ENCODE results near the gene PUSL1.

Gene PUSL1

GRCh38 chr1:1280782-1281481 lies 27.5 kb upstream of the PUSL1 start:
- no peak for DNase-seq

- DNase-seq, result no peak
Observed at GRCh38 chr1:1281533-1282321, 26.7 kb upstream of the PUSL1 start.

- no peak for DNase-seq
Observed at GRCh38 chr1:1282998-1283397, 25.4 kb upstream of the PUSL1 start.

- DNase-seq, result no peak
Observed at GRCh38 chr1:1283821-1284220, 24.6 kb upstream of the PUSL1 start.

GRCh38 chr1:1284221-1285101 lies 23.9 kb upstream of the PUSL1 start:
- no peak for DNase-seq

- DNase-seq, result no peak
Observed at GRCh38 chr1:1285102-1285571, 23.3 kb upstream of the PUSL1 start.

- DNase-seq, result no peak
Observed at GRCh38 chr1:1285611-1286311, 22.6 kb upstream of the PUSL1 start.

- no peak for DNase-seq
Observed at GRCh38 chr1:1286313-1287261, 21.8 kb upstream of the PUSL1 start.

GRCh38 chr1:1287288-1288110 lies 20.9 kb upstream of the PUSL1 start:
- no peak for DNase-seq

GRCh38 chr1:1290238-1290731 lies 18.1 kb upstream of the PUSL1 start:
- DNase-seq, result no peak

GRCh38 chr1:1291023-1291528 lies 17.3 kb upstream of the PUSL1 start:
- peak in 1 of 2 experiments; percentile 35 for DNase-seq

- peak; percentile 46 to 60 for DNase-seq
Observed at GRCh38 chr1:1291548-1292441, 16.6 kb upstream of the PUSL1 start.

- no peak for DNase-seq
Observed at GRCh38 chr1:1292442-1292779, 16.0 kb upstream of the PUSL1 start.

- DNase-seq, result no peak
Observed at GRCh38 chr1:1292851-1293250, 15.5 kb upstream of the PUSL1 start.

- no peak for DNase-seq
Observed at GRCh38 chr1:1293263-1294249, 14.8 kb upstream of the PUSL1 start.

- no peak for DNase-seq
Observed at GRCh38 chr1:1294250-1294890, 14.0 kb upstream of the PUSL1 start.

All from NCI-H187 (cell line).